OCI-LY7 (cell line): ENCODE measurements around the gene TUBA1A. TPM values are rescaled to one million over a fixed set of nuclear protein-coding genes. Genes with fewer than 3 reads are reported as not detected.
"Not testable (repeated sequence)": the region's sequence is repeated elsewhere in the genome, so short reads cannot be mapped to it uniquely, and the experiment has no call there.

Experiments used
- BruUV-seq: library from RNA; stranded (reverse); fragments of 400-500 nt; replicated peaks from 2 replicates; lab custom pipeline; 2021; lab: Mats Ljungman, UMichigan
- CTCF ChIA-PET: fragments of 300-600 bp; sonication (Branson Sonifier 250); formaldehyde crosslinking; loops from one replicate; lab custom pipeline; 2022; ENCODE audit warnings: antibody characterized with exemption; ENCODE audit not compliant: unreplicated experiment; lab: Charles Lee
- POLR2A ChIA-PET: fragments of 300-600 bp; sonication (Branson Sonifier 250); formaldehyde crosslinking; loops from one replicate; lab custom pipeline; 2022; ENCODE audit warnings: antibody characterized with exemption; lab: Charles Lee
- DNase-seq: peaks from one replicate; pipeline ENCODE4 v3.0.0-alpha.2; 2015; ENCODE audit warnings: low spot score
- H2AFZ ChIP-seq: fragments of 200-600 bp; sonication (generic), shearing (Covaris generic); 2 replicates; pipeline ENCODE4 v1.6.1; 2014; ENCODE audit warnings: mild to moderate bottlenecking, antibody characterized with exemption, low read length, moderate library complexity
- H3K27ac ChIP-seq: fragments of 200-600 bp; sonication (generic); 2 replicates; pipeline ENCODE4 v1.5.1; 2014; ENCODE audit warnings: mixed run types, low read depth, mild to moderate bottlenecking, moderate library complexity, low read length, inconsistent platforms; ENCODE audit not compliant: poor library complexity, severe bottlenecking
- H3K36me3 ChIP-seq: fragments of 200-600 bp; sonication (generic); 2 replicates; pipeline ENCODE4 v1.6.1; 2014; ENCODE audit warnings: mild to moderate bottlenecking, antibody characterized with exemption, low read length, moderate library complexity, mixed read lengths; ENCODE audit not compliant: insufficient read depth
- H3K4me1 ChIP-seq: fragments of 200-600 bp; sonication (generic); 2 replicates; pipeline ENCODE4 v1.5.1; 2014; ENCODE audit warnings: mild to moderate bottlenecking, low read length; ENCODE audit not compliant: insufficient read depth, poor library complexity, severe bottlenecking
- H3K4me2 ChIP-seq: fragments of 200-600 bp; sonication (generic); 2 replicates; pipeline ENCODE4 v1.6.1; 2014; ENCODE audit warnings: mild to moderate bottlenecking, low read length
- H3K4me3 ChIP-seq: fragments of 200-600 bp; sonication (generic); 2 replicates; pipeline ENCODE4 v1.5.1; 2014; ENCODE audit warnings: mild to moderate bottlenecking, low read depth, low read length; ENCODE audit not compliant: poor library complexity, severe bottlenecking
- H3K79me2 ChIP-seq: fragments of 200-600 bp; sonication (generic); 2 replicates; pipeline ENCODE4 v1.6.1; 2016; ENCODE audit warnings: low read depth, mild to moderate bottlenecking, low read length, moderate library complexity, mixed read lengths; ENCODE audit not compliant: insufficient read depth
- H3K9me2 ChIP-seq: fragments of 200-600 bp; sonication (generic); 2 replicates; pipeline ENCODE4 v1.6.1; 2016; ENCODE audit warnings: mild to moderate bottlenecking, low read length, mixed read lengths; ENCODE audit not compliant: insufficient read depth
- H3K9me3 ChIP-seq: fragments of 200-600 bp; sonication (generic); 2 replicates; pipeline ENCODE4 v1.6.1; 2014; ENCODE audit warnings: mild to moderate bottlenecking, mixed run types, low read length, mixed read lengths
- H4K20me1 ChIP-seq: fragments of 200-600 bp; sonication (generic); 2 replicates; pipeline ENCODE4 v1.6.1; 2014; ENCODE audit warnings: mild to moderate bottlenecking, antibody characterized with exemption, low read length, moderate library complexity, mixed read lengths; ENCODE audit not compliant: insufficient read depth
- EZH2phosphoT487 ChIP-seq: fragments of 200-600 bp; sonication (generic); IDR thresholded peaks from 2 replicates; pipeline ENCODE4 v1.6.1; 2018; ENCODE audit warnings: low read depth, borderline replicate concordance, mild to moderate bottlenecking, mixed run types, antibody characterized with exemption, low read length, moderate library complexity, mixed read lengths
- intact Hi-C: fragments of 100-400 bp; cut with micrococcal nuclease; formaldehyde crosslinking; loops from one replicate; pipeline ENCODE4 v1.10.0; 2022; ENCODE audit not compliant: unreplicated experiment
- total RNA-seq, 2 experiments: library from RNA; depleted of rRNA in 1 of 2; stranded (reverse); fragments of >200 nt in 1 of 2; shearing (Covaris generic) in 1 of 2; gene quantifications; 2 replicates each; pipeline ENCODE4 v1.2.3, GENCODE V29; 2014 to 2022
- TF ChIP-seq, protein P1 (sequence below): fragments of 200-600 bp; sonication (generic); conservative IDR thresholded peaks from 2 replicates; pipeline ENCODE4 v1.5.1; 2014; ENCODE audit warnings: mild to moderate bottlenecking, antibody characterized with exemption, low read length, moderate library complexity, mixed read lengths

Gene TUBA1A
- total RNA-seq, 2 experiments from 2014 or later = 136 to 214 TPM

GRCh38 chr12:49174218-49174617 lies 14.7 kb downstream of the TUBA1A start:
- Histone ChIP-seq H3K4me1 (no peaks in the 10 kb centered on the region), H3K9me2 (no peaks in the 10 kb centered on the region), H3K4me2 (no peak overlapping the region), H3K36me3 (no peaks in the 10 kb centered on the region), H3K27ac (no peak overlapping the region), H3K9me3 (peaks cover 10% of the 10 kb centered on the region), H4K20me1 (no peaks in the 10 kb centered on the region), H3K79me2 (no peaks in the 10 kb centered on the region), H2AFZ (0 out of 2 replicates have a peak overlapping the region, but pooled peaks have one; percentile 10), H3K4me3 (no peak overlapping the region)
- BruUV-seq = no TSS peak
- ChIA-PET POLR2A (interaction anchor here (0.6 to 1.5 kb wide), 4 partner anchors 27 to 372 kb away, joined by 3 to 9 read pairs (median 5); no protein-coding TSS in a partner anchor), CTCF (no interaction called here)
- intact Hi-C loops = no loop called here
- TF ChIP-seq, protein P1, sequence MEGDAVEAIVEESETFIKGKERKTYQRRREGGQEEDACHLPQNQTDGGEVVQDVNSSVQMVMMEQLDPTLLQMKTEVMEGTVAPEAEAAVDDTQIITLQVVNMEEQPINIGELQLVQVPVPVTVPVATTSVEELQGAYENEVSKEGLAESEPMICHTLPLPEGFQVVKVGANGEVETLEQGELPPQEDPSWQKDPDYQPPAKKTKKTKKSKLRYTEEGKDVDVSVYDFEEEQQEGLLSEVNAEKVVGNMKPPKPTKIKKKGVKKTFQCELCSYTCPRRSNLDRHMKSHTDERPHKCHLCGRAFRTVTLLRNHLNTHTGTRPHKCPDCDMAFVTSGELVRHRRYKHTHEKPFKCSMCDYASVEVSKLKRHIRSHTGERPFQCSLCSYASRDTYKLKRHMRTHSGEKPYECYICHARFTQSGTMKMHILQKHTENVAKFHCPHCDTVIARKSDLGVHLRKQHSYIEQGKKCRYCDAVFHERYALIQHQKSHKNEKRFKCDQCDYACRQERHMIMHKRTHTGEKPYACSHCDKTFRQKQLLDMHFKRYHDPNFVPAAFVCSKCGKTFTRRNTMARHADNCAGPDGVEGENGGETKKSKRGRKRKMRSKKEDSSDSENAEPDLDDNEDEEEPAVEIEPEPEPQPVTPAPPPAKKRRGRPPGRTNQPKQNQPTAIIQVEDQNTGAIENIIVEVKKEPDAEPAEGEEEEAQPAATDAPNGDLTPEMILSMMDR = no peak
- TF ChIP-seq EZH2phosphoT487 = no peak
- DNase-seq = no peak

GRCh38 chr12:49170924-49171323 lies 18.0 kb downstream of the TUBA1A start:
- Histone ChIP-seq H4K20me1 (no peaks in the 10 kb centered on the region), H3K27ac (no peak overlapping the region), H3K4me3 (no peak overlapping the region), H3K36me3 (no peaks in the 10 kb centered on the region), H3K4me1 (no peaks in the 10 kb centered on the region), H3K79me2 (no peaks in the 10 kb centered on the region), H3K4me2 (no peak overlapping the region), H3K9me2 (no peaks in the 10 kb centered on the region), H2AFZ (no peak overlapping the region), H3K9me3 (no peaks in the 10 kb centered on the region)
- no peak for DNase-seq
- intact Hi-C loops = no loop called here
- no TSS peak for BruUV-seq
- ChIA-PET POLR2A (interaction anchor here (0.6 kb wide), 1 partner anchor 12 kb away, joined by 3 read pairs; no protein-coding TSS in a partner anchor), CTCF (no interaction called here)
- no peak for TF ChIP-seq EZH2phosphoT487
- TF ChIP-seq, protein P1 = no peak

DNA sequence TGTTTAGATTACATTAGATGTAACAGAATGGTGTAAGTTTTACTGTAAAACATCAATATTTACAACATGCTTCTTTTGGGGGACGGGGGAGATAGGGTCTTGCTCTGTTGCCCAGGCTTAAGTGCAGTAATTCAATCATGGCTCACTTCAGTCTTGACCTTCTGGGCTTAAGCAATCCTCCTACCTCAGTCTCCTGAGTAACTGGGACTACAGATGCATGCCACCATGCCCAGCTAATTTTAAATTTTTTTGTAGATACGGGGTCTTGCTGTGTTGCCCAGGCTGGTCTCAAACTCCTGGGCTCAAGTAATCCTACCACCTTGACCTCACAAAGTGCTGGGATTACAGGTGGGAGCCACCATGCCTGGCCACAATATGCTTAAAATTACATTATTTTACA lies 23.8 kb downstream of the TUBA1A start:
- Histone ChIP-seq H3K4me2 (no peak overlapping the region), H3K9me2 (no peaks in the 10 kb centered on the region), H3K79me2 (no peaks in the 10 kb centered on the region), H4K20me1 (no peaks in the 10 kb centered on the region), H2AFZ (no peak overlapping the region), H3K9me3 (no peaks in the 10 kb centered on the region), H3K4me3 (no peak overlapping the region), H3K36me3 (no peaks in the 10 kb centered on the region), H3K4me1 (peaks cover 16% of the 10 kb centered on the region), H3K27ac (no peak overlapping the region)
- ChIA-PET CTCF (no interaction called here), POLR2A (interaction anchor here (0.6 to 1.5 kb wide), 3 partner anchors 8 to 300 kb away, joined by 3 to 4 read pairs (median 3); no protein-coding TSS in a partner anchor)
- TF ChIP-seq EZH2phosphoT487 = no peak
- TF ChIP-seq, protein P1 = no peak
- no TSS peak for BruUV-seq
- no peak for DNase-seq
- intact Hi-C loops = no loop called here

- H3K27ac ChIP-seq, DNase-seq, H3K4me3 ChIP-seq, BruUV-seq, H3K9me2 ChIP-seq, H3K79me2 ChIP-seq, H2AFZ ChIP-seq, H3K36me3 ChIP-seq, H3K9me3 ChIP-seq, H4K20me1 ChIP-seq, CTCF ChIA-PET, intact Hi-C loops: not testable (repeated sequence)
- POLR2A ChIA-PET = interaction anchor here (1.2 kb wide), 1 partner anchor 28 kb away, joined by 6 read pairs; the partner anchor contains the start of gene TUBA1A
- Histone ChIP-seq H3K4me1 (peaks cover 30% of the 10 kb centered on the region), H3K4me2 (0 out of 2 replicates have a peak overlapping the region, but pooled peaks have one; percentile 42)
These were observed 27.0 kb downstream of the TUBA1A start for GRCh38 chr12:49161901-49162300.
